Calu3 (cell line): ENCODE measurements around the gene LINC01488. TPM values are rescaled to one million over a fixed set of nuclear protein-coding genes. Genes with fewer than 3 reads are reported as not detected.

ENCODE experiments used
- BruUV-seq: library from RNA; stranded (reverse); fragments of 400-500 nt; replicated peaks from 2 replicates; lab custom pipeline; 2021; lab: Mats Ljungman, UMichigan
- CTCF ChIA-PET: fragments of 300-600 bp; sonication (Branson Sonifier 250); formaldehyde crosslinking; loops from one replicate; lab custom pipeline; 2022; ENCODE audit warnings: antibody characterized with exemption; lab: Charles Lee
- DNase-seq: peaks from one replicate; pipeline ENCODE4 v3.0.0; 2022
- H3K27ac Mint-ChIP-seq: one replicate; pipeline ENCODE4 v1.8.0; 2022; ENCODE audit warnings: mixed read lengths; ENCODE audit not compliant: unreplicated experiment
- H3K27me3 Mint-ChIP-seq: one replicate; pipeline ENCODE4 v1.8.0; 2022; ENCODE audit warnings: mixed read lengths; ENCODE audit not compliant: unreplicated experiment
- H3K36me3 Mint-ChIP-seq: one replicate; pipeline ENCODE4 v1.8.0; 2022; ENCODE audit warnings: mild to moderate bottlenecking, moderate library complexity, mixed read lengths; ENCODE audit not compliant: insufficient read depth, unreplicated experiment
- H3K4me1 Mint-ChIP-seq: one replicate; pipeline ENCODE4 v1.8.0; 2022; ENCODE audit warnings: mild to moderate bottlenecking, low read depth, mixed read lengths; ENCODE audit not compliant: unreplicated experiment
- H3K4me3 Mint-ChIP-seq: one replicate; pipeline ENCODE4 v1.8.0; 2022; ENCODE audit warnings: mild to moderate bottlenecking, low read depth, moderate library complexity, mixed read lengths; ENCODE audit not compliant: unreplicated experiment
- H3K9me3 Mint-ChIP-seq: one replicate; pipeline ENCODE4 v1.8.0; 2022; ENCODE audit warnings: low read depth, mixed read lengths; ENCODE audit not compliant: unreplicated experiment
- CTCF ChIP-seq: fragments of 200-600 bp; IDR thresholded peaks from one replicate; pipeline ENCODE4 v1.8.0; 2022; ENCODE audit warnings: antibody characterized with exemption; ENCODE audit not compliant: unreplicated experiment
- intact Hi-C: fragments of 100-400 bp; cut with micrococcal nuclease; formaldehyde crosslinking; loops from one replicate; pipeline ENCODE4 v1.10.0; 2022; ENCODE audit not compliant: unreplicated experiment
- total RNA-seq: library from RNA; stranded (reverse); gene quantifications from 2 replicates; pipeline ENCODE4 v1.2.3, GENCODE V29; 2022

The LINC01488 gene
- total RNA-seq, 1 experiment from 2014 or later: not detected

GRCh38 chr11:69460540-69461257, 20.8 kb upstream of the LINC01488 start:
- Mint-ChIP-seq H3K36me3 (no peaks in the 10 kb centered on the region), H3K27me3 (peaks cover 13% of the 10 kb centered on the region), H3K9me3 (peaks cover 14% of the 10 kb centered on the region), H3K27ac (peak overlapping the region; percentile 15), H3K4me1 (peaks cover 19% of the 10 kb centered on the region), H3K4me3 (no peak overlapping the region)
- no peak for TF ChIP-seq CTCF
- CTCF ChIA-PET: interaction anchor here (0.6 to 1.1 kb wide), 2 partner anchors 20 to 1307 kb away, joined by 3 read pairs; no protein-coding TSS in a partner anchor
- no TSS peak for BruUV-seq
- intact Hi-C loops: no loop called here
- DNase-seq: no peak

GRCh38 chr11:69461272-69461962, 20.0 kb upstream of the LINC01488 start:
- Mint-ChIP-seq H3K36me3 (no peaks in the 10 kb centered on the region), H3K27me3 (peaks cover 13% of the 10 kb centered on the region), H3K4me3 (no peak overlapping the region), H3K4me1 (peaks cover 19% of the 10 kb centered on the region), H3K27ac (no peak overlapping the region), H3K9me3 (peaks cover 14% of the 10 kb centered on the region)
- intact Hi-C loops: no loop called here
- CTCF ChIA-PET: interaction anchor here (0.6 to 1.1 kb wide), 2 partner anchors 19 to 1307 kb away, joined by 3 read pairs; no protein-coding TSS in a partner anchor
- BruUV-seq: no TSS peak
- DNase-seq: no peak
- no peak for TF ChIP-seq CTCF

GRCh38 chr11:69462106-69462951, 19.1 kb upstream of the LINC01488 start:
- H3K27me3 Mint-ChIP-seq: peaks cover 13% of the 10 kb centered on the region
- no peak for TF ChIP-seq CTCF
- no peaks in the 10 kb centered on the region for H3K36me3 Mint-ChIP-seq
- BruUV-seq: no TSS peak
- H3K27ac Mint-ChIP-seq: no peak overlapping the region
- peaks cover 9% of the 10 kb centered on the region for H3K9me3 Mint-ChIP-seq
- intact Hi-C loops: no loop called here
- no peak overlapping the region for H3K4me3 Mint-ChIP-seq
- CTCF ChIA-PET: no interaction called here
- peaks cover 22% of the 10 kb centered on the region for H3K4me1 Mint-ChIP-seq
- no peak for DNase-seq
